Type B pancreatic cell (in vitro differentiated cells): ENCODE measurements around the gene SYT8. TPM values are rescaled to one million over a fixed set of nuclear protein-coding genes. Genes with fewer than 3 reads are reported as not detected.

ENCODE experiments used
- DNase-seq: peaks from one replicate; pipeline ENCODE4 v3.0.0; 2021; ENCODE audit warnings: mixed read lengths; ENCODE audit not compliant: unreplicated experiment; ENCODE audit errors: extremely low spot score
- H3K27ac Mint-ChIP-seq: 2 replicates; pipeline ENCODE4 v1.8.0; 2021; ENCODE audit warnings: mild to moderate bottlenecking, mixed read lengths
- H3K27me3 Mint-ChIP-seq: 2 replicates; pipeline ENCODE4 v1.8.0; 2021; ENCODE audit warnings: mixed read lengths
- H3K36me3 Mint-ChIP-seq: 2 replicates; pipeline ENCODE4 v1.8.0; 2021; ENCODE audit warnings: mixed read lengths
- H3K4me1 Mint-ChIP-seq: one replicate; pipeline ENCODE4 v1.8.0; 2021; ENCODE audit warnings: mixed read lengths; ENCODE audit not compliant: unreplicated experiment
- H3K4me3 Mint-ChIP-seq: 2 replicates; pipeline ENCODE4 v1.8.0; 2021; ENCODE audit warnings: mild to moderate bottlenecking, mixed read lengths
- H3K9me3 Mint-ChIP-seq: 2 replicates; pipeline ENCODE4 v1.8.0; 2021; ENCODE audit warnings: mixed read lengths
- CTCF ChIP-seq: fragments of 200-600 bp; sonication (generic); conservative IDR thresholded peaks from 2 replicates; pipeline ENCODE4 v1.5.0; 2021; ENCODE audit warnings: antibody characterized with exemption, mild to moderate bottlenecking
- total RNA-seq: library from RNA; stranded (reverse); gene quantifications from 2 replicates; pipeline ENCODE4 v1.2.1, GENCODE V29; 2021; ENCODE audit warnings: low replicate concordance

SYT8 gene
- total RNA-seq, 1 donor from 2014 or later, result 4.5 TPM

DNA sequence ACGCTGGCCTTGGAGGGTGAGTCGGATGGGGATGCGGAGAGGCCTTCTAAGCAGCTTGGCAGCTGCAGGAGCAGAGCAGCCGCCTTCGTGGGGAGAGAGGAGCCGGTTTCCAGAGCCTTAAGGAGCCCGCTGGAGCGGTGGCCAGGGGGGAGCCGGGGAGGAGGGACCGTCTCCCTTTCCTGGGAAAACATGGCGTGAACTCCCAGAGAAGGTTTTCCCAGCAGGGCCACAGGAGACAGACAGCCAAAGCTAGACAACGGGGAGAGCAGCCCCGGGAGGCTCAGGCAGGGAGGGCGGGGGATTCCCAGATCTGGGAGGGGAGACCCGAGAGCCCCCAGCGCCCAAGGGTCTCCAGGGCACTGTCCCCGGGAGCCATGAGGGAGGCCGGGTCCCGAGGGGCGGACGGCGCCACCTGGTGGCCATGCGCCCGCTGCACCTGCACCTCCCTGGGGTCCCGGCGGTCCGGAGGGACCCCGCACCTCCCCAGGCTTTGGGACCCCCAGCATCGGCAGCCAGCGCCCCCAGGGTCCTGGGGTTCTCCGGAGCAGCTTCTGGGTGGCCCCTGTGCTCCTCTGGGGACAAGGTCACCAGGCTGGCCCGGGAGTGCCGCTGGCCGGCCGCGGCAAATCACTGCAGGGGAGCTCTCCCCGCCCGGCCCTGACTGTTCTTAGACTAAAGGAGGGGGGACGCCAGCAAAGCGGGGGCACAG lies 2.4 kb upstream of the SYT8 start:
- no peaks in the 10 kb centered on the region for H3K27me3 Mint-ChIP-seq
- no peak for DNase-seq
- no peaks in the 10 kb centered on the region for H3K36me3 Mint-ChIP-seq
- no peaks in the 10 kb centered on the region for H3K9me3 Mint-ChIP-seq
- H3K27ac Mint-ChIP-seq, result peak overlapping the region; percentile 99
- H3K4me1 Mint-ChIP-seq, result peaks cover 4% of the 10 kb centered on the region
- TF ChIP-seq CTCF, result peak; percentile 100
- H3K4me3 Mint-ChIP-seq, result no peak overlapping the region

DNA sequence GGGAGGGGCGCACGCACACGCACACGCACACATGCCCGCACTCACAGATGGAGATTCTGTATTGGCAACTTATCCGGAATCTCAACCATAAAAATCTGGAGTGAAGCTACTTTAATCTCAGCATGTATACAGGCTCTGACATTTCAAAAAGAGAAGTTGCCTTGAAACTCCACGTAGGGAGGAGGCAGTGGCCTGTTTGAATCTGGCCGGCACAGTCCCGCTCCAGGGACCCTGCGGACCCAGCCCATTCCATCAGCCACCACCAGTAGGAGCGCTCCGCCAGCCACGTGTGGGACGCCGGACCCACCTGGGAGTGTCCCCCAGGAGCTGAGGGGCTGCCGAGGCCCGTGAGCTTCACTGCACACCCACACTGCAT lies 1.9 kb upstream of the SYT8 start:
- no peak overlapping the region for H3K4me3 Mint-ChIP-seq
- no peaks in the 10 kb centered on the region for H3K27me3 Mint-ChIP-seq
- H3K4me1 Mint-ChIP-seq, result peaks cover 4% of the 10 kb centered on the region
- H3K9me3 Mint-ChIP-seq, result no peaks in the 10 kb centered on the region
- H3K27ac Mint-ChIP-seq, result peak overlapping the region; percentile 99
- no peak for DNase-seq
- H3K36me3 Mint-ChIP-seq, result no peaks in the 10 kb centered on the region
- no peak for TF ChIP-seq CTCF

GRCh38 chr11:1834062-1834610 lies 654 bp upstream of the SYT8 start:
- H3K4me1 Mint-ChIP-seq, result peaks cover 4% of the 10 kb centered on the region
- no peak for TF ChIP-seq CTCF
- H3K36me3 Mint-ChIP-seq, result no peaks in the 10 kb centered on the region
- H3K27me3 Mint-ChIP-seq, result no peaks in the 10 kb centered on the region
- H3K27ac Mint-ChIP-seq, result peak overlapping the region; percentile 99
- no peak for DNase-seq
- peak overlapping the region; percentile 70 for H3K4me3 Mint-ChIP-seq
- no peaks in the 10 kb centered on the region for H3K9me3 Mint-ChIP-seq

- Mint-ChIP-seq H3K36me3 (no peaks in the 10 kb centered on the region), H3K4me3 (no peak overlapping the region), H3K27me3 (no peaks in the 10 kb centered on the region), H3K27ac (peak overlapping the region; percentile 48), H3K9me3 (no peaks in the 10 kb centered on the region), H3K4me1 (peaks cover 4% of the 10 kb centered on the region)
- no peak for DNase-seq
- no peak for TF ChIP-seq CTCF
Measured at GRCh38 chr11:1835671-1836010, 851 bp downstream of the SYT8 start.

- H3K4me3 Mint-ChIP-seq, result no peak overlapping the region
- no peak for TF ChIP-seq CTCF
- no peak for DNase-seq
- no peaks in the 10 kb centered on the region for H3K36me3 Mint-ChIP-seq
- no peaks in the 10 kb centered on the region for H3K27me3 Mint-ChIP-seq
- no peaks in the 10 kb centered on the region for H3K9me3 Mint-ChIP-seq
- no peak overlapping the region for H3K27ac Mint-ChIP-seq
- H3K4me1 Mint-ChIP-seq, result peaks cover 4% of the 10 kb centered on the region
Measured at GRCh38 chr11:1836011-1836945, 1.5 kb downstream of the SYT8 start.
